ENCODE results near the gene RASSF5.

GRCh38 chr1:206504363-206504713 is 3.0 kb upstream of the RASSF5 start:
- TF ChIP-seq CTCF (IDR thresholded peaks at IDR 0.05) (no peak), POLR2A (IDR thresholded peaks at IDR 0.05) (no peak)

Measured in uterus (tissue), 2 donors.